GM21381 (cell line): ENCODE results near the gene OTOP2.
"Not testable (repeated sequence)": the region's sequence is repeated elsewhere in the genome, so short reads cannot be mapped to it uniquely, and the experiment has no call there.

Experiments used
- ATAC-seq: cut with Tn5 transposase; IDR thresholded peaks from one replicate; pipeline ENCODE4 v1.9.1; 2021; ENCODE audit warnings: mild to moderate bottlenecking, moderate library complexity; ENCODE audit not compliant: unreplicated experiment

Gene OTOP2

GRCh38 chr17:74898376-74898946 is 25.6 kb upstream of the OTOP2 start:
- no peak for ATAC-seq

- ATAC-seq: no peak
Observed at GRCh38 chr17:74900208-74900607, 23.9 kb upstream of the OTOP2 start.

GRCh38 chr17:74901353-74902135 is 22.5 kb upstream of the OTOP2 start:
- ATAC-seq: no peak

GRCh38 chr17:74903034-74903433 is 21.0 kb upstream of the OTOP2 start:
- no peak for ATAC-seq

GRCh38 chr17:74903671-74904070 is 20.4 kb upstream of the OTOP2 start:
- ATAC-seq: no peak

- no peak for ATAC-seq
Observed at GRCh38 chr17:74904687-74905409, 19.2 kb upstream of the OTOP2 start.

- ATAC-seq: not testable (repeated sequence)
Observed at GRCh38 chr17:74906214-74906793, 17.8 kb upstream of the OTOP2 start.

GRCh38 chr17:74907012-74907411 is 17.1 kb upstream of the OTOP2 start:
- no peak for ATAC-seq

GRCh38 chr17:74909097-74909496 is 15.0 kb upstream of the OTOP2 start:
- not testable (repeated sequence) for ATAC-seq

- not testable (repeated sequence) for ATAC-seq
Observed at GRCh38 chr17:74911423-74911822, 12.7 kb upstream of the OTOP2 start.

GRCh38 chr17:74916136-74916850 is 7.8 kb upstream of the OTOP2 start:
- no peak for ATAC-seq

- ATAC-seq: no peak
Observed at GRCh38 chr17:74916851-74917199, 7.2 kb upstream of the OTOP2 start.

GRCh38 chr17:74917430-74917829 is 6.6 kb upstream of the OTOP2 start:
- ATAC-seq: no peak

- no peak for ATAC-seq
Observed at GRCh38 chr17:74918906-74919305, 5.2 kb upstream of the OTOP2 start.

- ATAC-seq: no peak
Observed at GRCh38 chr17:74919440-74920305, 4.4 kb upstream of the OTOP2 start.

GRCh38 chr17:74920306-74920620 is 3.8 kb upstream of the OTOP2 start:
- ATAC-seq: no peak

GRCh38 chr17:74920642-74921025 is 3.4 kb upstream of the OTOP2 start:
- ATAC-seq: no peak

GRCh38 chr17:74921026-74921681 is 2.9 kb upstream of the OTOP2 start:
- no peak for ATAC-seq

- no peak for ATAC-seq
Observed at GRCh38 chr17:74921769-74922168, 2.3 kb upstream of the OTOP2 start.

- ATAC-seq: no peak
Observed at GRCh38 chr17:74922172-74922571, 1.9 kb upstream of the OTOP2 start.
